Urinary bladder (tissue), 4 donors: ENCODE results near the gene SLC26A11. TPM values are rescaled to one million over a fixed set of nuclear protein-coding genes. Genes with fewer than 3 reads are reported as not detected.

Experiments
- DNase-seq: peaks from one replicate; pipeline ENCODE4 v3.0.0-alpha.2; 2015; ENCODE audit errors: extremely low spot score
- H3K27ac ChIP-seq: one replicate; pipeline ENCODE4 v1.5.1; 2013; ENCODE audit warnings: low read depth, mild to moderate bottlenecking, moderate library complexity
- H3K36me3 ChIP-seq: one replicate; pipeline ENCODE4 v1.6.1; 2013; ENCODE audit warnings: mild to moderate bottlenecking, moderate library complexity; ENCODE audit not compliant: insufficient read depth
- H3K4me1 ChIP-seq: one replicate; pipeline ENCODE4 v1.6.1; 2013; ENCODE audit warnings: mild to moderate bottlenecking, moderate library complexity; ENCODE audit not compliant: insufficient read depth
- H3K4me3 ChIP-seq: one replicate; pipeline ENCODE4 v1.5.1; 2013; ENCODE audit warnings: low read depth, low read length
- WGBS: extraction: QIAGEN DNeasy Blood & Tissue Kit; methylation state at CpG from one replicate; pipeline ENCODE4 v1.1.7; 2013; 5-methylcytosine and 5-hydroxymethylcytosine counted together
- polyA plus RNA-seq: library from polyadenylated mRNA; stranded (reverse); fragments of 200-250 nt; gene quantifications from one replicate; pipeline ENCODE4 v1.2.3, GENCODE V29; 2013
- total RNA-seq: library from RNA; depleted of rRNA; stranded (reverse); fragments of >200 nt; gene quantifications from one replicate; pipeline ENCODE4 v1.2.3, GENCODE V29; 2014
- donor health status: healthy with polysubstance abuse.
- donor health status: healthy.

The SLC26A11 gene
- total RNA-seq (9.2 TPM), polyA plus RNA-seq (14.2 TPM)

DNA sequence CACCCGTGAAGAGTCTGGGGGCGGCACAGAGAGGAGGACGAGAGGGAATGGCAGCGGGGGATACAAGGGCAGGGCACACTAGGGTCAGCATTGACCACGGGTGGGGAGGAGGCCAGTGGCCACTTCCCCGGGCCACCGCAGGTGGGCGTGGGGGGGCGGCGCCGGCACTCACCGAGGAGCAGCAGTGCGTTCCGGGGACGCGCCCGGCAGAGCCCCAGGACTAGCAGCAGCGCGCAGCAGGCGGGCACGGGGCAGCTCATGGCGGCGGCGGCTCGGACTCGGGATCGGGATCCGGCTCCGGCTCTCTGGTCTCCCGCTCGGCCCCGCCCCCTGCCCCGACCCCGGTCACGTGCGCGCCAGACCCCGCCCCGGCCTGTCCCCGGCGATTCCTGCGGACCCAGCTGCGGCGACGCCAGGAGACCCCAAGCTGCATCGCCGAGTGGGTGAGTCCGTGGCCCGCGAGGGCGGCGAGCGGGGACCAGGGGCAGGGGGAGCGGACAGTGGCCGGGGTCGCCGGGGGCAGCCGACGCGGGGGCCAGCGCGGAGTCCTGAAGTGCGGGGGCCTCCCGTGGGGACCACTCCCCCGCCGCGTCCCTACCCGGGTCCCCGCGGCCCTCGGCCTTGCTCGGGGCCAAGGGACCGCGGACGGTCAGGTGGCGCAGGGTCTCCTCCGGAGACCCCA is at the start of gene SLC26A11, which contains the start of gene SGSH:
Gene SLC26A11, plus strand, starts transcription at position 374 of the 682 bp plus-strand sequence. CDS start 1,134 bp downstream, outside the sequence.
Gene SGSH, minus strand, starts transcription at position 280 of the 682 bp plus-strand sequence. Its CDS starts 20 bp downstream, at position 260.
- Histone ChIP-seq H3K36me3 (peaks cover 3% of the 10 kb centered on the region), H3K4me1 (no peaks in the 10 kb centered on the region), H3K27ac (peak within 1 kb of the TSS; percentile 73), H3K4me3 (peak within 1 kb of the TSS; percentile 95)
- DNase-seq, result peak; percentile 32
- under 1% methylated on average over 77 of the region's 77 CpGs for WGBS

DNA sequence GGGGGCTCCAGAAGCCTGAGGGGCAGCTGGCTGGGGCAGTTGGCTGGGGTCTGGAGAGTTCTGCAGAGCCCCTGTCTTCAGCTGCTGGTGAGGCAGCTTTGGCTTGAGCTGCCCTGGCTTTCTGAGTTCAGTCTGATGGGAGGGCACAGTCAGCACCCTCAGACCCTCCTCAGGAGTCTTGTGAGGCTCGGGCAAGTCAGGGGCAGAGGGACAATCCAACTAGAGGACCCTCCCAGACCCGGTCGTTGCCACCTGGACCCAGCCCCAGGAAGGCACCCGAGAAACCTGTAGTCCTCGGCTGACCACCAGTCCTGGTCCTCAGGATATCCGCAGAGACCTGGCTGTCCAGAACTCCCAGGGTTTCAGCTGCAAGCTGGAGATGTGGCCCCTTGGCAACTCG is 48.5 kb upstream of the SLC26A11 start:
- no peak overlapping the region for H3K4me3 ChIP-seq
- 87% methylated on average over 7 of the region's 7 CpGs for WGBS
- H3K27ac ChIP-seq, result no peak overlapping the region
- no peak for DNase-seq
- H3K36me3 ChIP-seq, result no peaks in the 10 kb centered on the region
- H3K4me1 ChIP-seq, result no peaks in the 10 kb centered on the region

DNA sequence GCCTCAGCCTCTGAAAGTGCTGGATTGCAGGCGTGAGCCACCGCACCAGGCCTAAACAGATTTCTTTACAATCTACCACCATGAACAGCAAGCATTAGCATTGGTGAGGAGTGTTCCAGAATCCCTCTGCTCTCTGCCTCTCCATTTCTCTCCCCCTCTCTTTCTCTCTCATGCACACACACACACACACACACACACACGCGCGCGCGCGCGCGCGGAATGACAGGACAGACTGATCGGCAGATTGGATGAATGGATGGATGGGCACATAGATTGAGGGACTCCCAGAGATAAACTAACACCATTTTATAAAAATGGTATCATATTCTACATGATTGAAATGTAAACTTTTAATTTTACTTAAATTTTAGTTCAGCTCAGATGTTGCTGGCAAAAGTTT is 47.1 kb upstream of the SLC26A11 start:
- H3K27ac ChIP-seq, result no peak overlapping the region
- 77% methylated on average over 12 of the region's 12 CpGs for WGBS
- DNase-seq, result no peak
- no peak overlapping the region for H3K4me3 ChIP-seq
- H3K36me3 ChIP-seq, result no peaks in the 10 kb centered on the region
- H3K4me1 ChIP-seq, result no peaks in the 10 kb centered on the region

DNA sequence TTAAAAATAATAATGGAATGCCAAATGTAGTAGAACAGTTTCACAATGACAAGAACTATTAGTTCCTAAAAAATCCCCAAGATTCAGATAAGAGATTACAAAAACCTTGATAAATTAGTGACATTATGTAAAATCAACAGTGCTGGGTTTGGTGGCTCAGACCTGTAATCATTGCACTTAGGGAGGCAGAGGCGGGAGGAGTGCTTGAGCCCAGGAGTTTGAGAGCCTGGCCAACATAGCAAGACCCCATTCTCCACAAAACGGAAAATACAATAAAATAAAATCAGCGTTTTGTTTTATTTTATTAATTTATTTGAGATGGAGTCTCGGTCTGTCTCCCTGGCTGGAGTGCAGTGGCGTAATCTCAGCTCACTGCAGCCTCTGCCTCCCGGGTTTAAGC is 46.3 kb upstream of the SLC26A11 start:
- Histone ChIP-seq H3K27ac (no peak overlapping the region), H3K4me1 (no peaks in the 10 kb centered on the region), H3K4me3 (no peak overlapping the region), H3K36me3 (no peaks in the 10 kb centered on the region)
- no peak for DNase-seq
- WGBS, result 95% methylated on average over 6 of the region's 6 CpGs

DNA sequence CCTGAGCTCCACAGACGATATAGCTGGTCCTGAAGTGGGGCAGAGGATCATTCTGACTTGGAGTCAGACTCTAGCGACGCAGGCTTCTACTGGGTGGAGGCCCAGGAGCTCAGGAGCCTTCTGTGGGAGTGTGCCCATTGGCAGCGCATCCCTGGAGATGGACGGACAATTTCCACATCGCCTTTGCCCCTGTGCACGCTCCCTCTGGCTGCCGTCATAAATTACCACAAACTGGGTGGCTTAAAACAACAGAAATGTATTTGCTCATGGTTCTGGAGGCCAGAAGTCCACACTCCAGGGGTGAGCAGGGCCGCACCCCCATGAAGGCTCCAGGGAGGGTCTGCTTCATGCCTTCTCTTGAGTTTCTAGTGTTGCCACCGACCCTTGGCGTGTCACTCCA is 43.5 kb upstream of the SLC26A11 start:
- Histone ChIP-seq H3K36me3 (peaks cover 2% of the 10 kb centered on the region), H3K27ac (no peak overlapping the region), H3K4me3 (no peak overlapping the region), H3K4me1 (no peaks in the 10 kb centered on the region)
- no peak for DNase-seq
- 94% methylated on average over 11 of the region's 11 CpGs for WGBS

DNA sequence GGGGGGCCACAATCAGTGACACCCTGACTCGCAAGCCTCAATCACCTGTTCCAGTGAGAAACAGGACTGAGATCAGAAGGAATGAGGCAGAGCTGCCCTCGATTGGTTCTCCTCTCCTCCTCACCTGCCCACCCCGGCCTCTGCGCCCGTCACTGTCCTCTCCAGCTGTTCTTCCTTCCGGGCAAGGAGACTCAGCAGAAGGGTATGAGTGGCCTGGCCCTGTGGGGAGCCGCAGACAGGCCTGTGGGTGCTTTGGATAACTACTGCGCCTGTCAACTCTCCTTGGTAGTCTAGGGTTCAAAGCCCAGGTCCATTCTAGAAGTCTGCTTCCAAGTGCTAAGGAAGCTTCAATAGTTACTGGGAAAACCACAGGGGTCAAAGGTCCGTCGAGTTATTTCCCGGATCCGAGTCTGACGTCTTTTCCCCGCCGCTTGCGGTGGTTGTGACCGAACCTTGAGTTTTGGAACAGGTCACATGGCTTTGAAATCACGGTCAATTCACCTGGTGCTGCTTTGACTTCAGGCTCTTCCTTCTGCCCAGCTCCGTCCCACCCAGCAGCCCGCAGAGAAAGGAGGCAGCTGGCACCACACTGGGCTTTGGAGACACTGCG is 42.1 kb upstream of the SLC26A11 start:
- H3K4me3 ChIP-seq, result no peak overlapping the region
- H3K4me1 ChIP-seq, result no peaks in the 10 kb centered on the region
- peaks cover 2% of the 10 kb centered on the region for H3K36me3 ChIP-seq
- DNase-seq, result no peak
- H3K27ac ChIP-seq, result no peak overlapping the region
- WGBS, result 85% methylated on average over 21 of the region's 21 CpGs

DNA sequence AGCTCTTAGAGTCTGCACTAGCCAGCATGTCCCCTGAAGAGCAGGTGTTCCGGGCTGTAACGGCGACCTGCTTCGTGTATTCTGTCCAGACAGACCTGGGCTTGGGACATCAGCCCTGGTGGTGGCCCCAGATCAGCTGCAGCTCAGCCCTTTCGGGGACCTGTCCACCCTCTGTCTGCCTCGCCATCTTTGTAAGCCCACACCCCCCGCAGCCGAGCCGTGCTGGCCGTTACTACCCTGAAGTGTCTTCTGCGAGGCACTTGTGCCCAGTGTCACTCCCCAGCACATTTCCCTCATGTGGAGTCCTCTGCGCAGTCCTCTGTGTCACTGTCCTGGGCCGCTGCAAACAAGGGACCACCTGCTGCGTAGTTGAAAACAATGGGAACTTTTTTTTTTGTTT is 40.0 kb upstream of the SLC26A11 start:
- Histone ChIP-seq H3K4me1 (no peaks in the 10 kb centered on the region), H3K27ac (no peak overlapping the region), H3K36me3 (peaks cover 2% of the 10 kb centered on the region), H3K4me3 (no peak overlapping the region)
- 87% methylated on average over 14 of the region's 14 CpGs for WGBS
- DNase-seq, result no peak

DNA sequence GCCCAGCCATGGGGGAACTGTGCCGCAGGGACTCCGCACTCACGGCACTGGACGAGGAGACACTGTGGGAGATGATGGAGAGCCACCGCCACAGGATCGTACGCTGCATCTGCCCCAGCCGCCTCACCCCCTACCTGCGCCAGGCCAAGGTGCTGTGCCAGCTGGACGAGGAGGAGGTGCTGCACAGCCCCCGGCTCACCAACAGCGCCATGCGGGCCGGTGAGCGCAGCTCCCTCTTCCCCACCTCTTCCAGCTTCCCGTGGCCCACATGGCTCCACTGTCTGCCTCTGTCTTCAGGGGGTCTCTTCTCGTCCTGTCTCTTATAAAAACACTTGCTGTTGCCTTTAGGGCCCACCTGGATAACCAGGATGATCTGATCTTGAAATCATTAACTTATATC is 38.8 kb upstream of the SLC26A11 start:
- 88% methylated on average over 17 of the region's 17 CpGs for WGBS
- H3K4me1 ChIP-seq, result no peaks in the 10 kb centered on the region
- H3K27ac ChIP-seq, result no peak overlapping the region
- peaks cover 2% of the 10 kb centered on the region for H3K36me3 ChIP-seq
- DNase-seq, result no peak
- no peak overlapping the region for H3K4me3 ChIP-seq

DNA sequence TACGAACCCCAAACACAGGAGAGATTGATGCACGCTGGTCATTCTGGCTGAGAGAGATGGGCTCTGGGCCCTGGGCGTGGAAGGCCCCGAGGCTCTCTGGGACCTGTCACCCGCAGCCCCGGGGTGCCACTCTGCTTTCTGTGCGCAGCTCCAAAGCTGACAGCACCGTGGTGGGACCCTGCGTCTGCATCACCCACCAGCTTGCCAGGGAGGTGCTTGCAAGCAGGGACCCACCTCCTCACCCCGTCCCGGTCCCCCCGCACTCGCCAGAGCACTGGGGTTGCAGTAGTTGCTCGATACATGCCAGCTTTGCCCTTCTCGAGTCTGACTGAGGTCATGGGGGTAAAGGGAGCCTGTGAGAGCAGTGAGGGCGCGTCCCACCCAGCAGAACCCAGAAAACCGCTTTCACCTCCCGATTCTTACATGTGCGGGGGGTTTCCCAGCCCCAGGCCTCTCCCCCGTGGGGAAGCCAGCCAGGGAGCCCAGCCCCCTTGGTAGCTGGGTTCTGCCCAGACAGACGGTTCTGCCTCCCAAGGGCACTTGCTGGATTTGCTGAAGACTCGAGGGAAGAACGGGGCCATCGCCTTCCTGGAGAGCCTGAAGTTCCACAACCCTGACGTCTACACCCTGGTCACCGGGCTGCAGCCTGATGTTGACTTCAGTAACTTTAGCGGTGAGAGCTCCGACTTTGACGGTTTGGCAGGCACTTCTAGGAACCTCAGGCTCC is 37.9 kb upstream of the SLC26A11 start:
- no peak overlapping the region for H3K4me3 ChIP-seq
- H3K27ac ChIP-seq, result no peak overlapping the region
- no peaks in the 10 kb centered on the region for H3K4me1 ChIP-seq
- 86% methylated on average over 30 of the region's 30 CpGs for WGBS
- peaks cover 2% of the 10 kb centered on the region for H3K36me3 ChIP-seq
- DNase-seq, result no peak

DNA sequence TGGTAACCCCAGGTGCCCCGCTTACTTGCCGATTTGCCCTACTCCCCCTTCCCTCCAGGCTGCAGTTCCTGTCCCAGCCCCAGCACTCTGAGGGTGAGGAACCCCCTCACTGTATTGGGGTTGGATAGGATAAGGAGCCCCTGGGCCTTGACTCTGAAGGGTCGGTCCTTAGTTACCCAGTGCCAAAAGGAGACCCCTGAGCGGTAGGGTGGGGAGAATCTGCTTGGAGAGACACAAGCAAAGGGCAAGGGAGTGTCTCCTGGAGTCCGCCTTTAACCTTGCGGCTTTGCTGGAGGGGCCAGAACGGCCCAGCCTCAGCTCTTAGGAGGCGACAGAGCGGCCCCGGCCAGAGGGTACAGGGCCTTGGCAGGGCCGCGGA is 37.4 kb upstream of the SLC26A11 start:
- no peak overlapping the region for H3K4me3 ChIP-seq
- no peaks in the 10 kb centered on the region for H3K4me1 ChIP-seq
- DNase-seq, result no peak
- H3K36me3 ChIP-seq, result peaks cover 2% of the 10 kb centered on the region
- 95% methylated on average over 12 of the region's 12 CpGs for WGBS
- no peak overlapping the region for H3K27ac ChIP-seq

DNA sequence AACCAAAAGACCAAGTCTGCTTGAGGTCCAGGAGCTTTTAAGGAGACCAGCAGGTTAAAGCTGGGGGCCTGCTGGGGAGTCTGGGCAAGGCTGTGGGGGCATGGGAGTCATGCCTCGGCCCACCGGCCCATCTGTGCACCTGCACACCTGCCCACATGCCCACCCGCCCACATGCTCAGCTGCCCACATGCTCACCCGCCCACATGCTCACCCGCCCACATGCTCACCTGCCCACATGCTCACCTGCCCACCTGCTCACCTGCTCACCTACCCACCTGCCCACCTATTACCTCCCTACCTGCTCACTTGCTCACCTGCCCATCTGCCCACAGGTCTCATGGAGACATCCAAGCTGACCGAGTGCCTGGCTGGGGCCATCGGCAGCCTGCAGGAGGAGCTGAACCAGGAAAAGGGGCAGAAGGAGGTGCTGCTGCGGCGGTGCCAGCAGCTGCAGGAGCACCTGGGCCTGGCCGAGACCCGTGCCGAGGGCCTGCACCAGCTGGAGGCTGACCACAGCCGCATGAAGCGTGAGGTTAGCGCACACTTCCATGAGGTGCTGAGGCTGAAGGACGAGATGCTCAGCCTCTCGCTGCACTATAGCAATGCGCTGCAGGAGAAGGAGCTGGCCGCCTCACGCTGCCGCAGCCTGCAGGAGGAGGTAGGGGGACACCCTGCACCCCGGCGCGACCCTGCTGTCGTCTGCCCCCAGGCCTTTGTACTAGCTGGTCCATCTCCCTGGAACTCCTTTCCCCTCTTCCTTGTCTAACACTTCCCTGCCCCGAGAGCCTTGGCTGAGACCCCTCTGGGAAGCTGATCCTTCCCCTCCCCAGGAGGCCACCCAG is 36.4 kb upstream of the SLC26A11 start:
- peaks cover 2% of the 10 kb centered on the region for H3K36me3 ChIP-seq
- DNase-seq, result no peak
- no peak overlapping the region for H3K27ac ChIP-seq
- no peak overlapping the region for H3K4me3 ChIP-seq
- no peaks in the 10 kb centered on the region for H3K4me1 ChIP-seq
- 82% methylated on average over 26 of the region's 26 CpGs for WGBS

DNA sequence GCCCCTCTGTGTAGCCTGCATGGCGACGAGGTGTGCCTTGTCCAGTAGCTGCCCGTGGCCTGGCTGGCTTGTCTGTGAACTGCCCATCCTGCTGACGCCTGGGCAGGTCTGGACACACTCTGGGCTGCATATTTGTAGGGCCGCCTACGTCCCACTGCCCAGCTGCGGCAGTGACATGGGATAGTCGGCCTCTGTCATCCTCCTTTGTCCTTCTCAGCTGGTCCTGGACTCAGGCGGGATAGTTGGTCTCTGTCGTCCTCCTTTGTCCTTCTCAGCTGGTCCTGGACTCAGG is 35.9 kb upstream of the SLC26A11 start:
- no peak overlapping the region for H3K27ac ChIP-seq
- WGBS, result 71% methylated on average over 10 of the region's 10 CpGs

DNA sequence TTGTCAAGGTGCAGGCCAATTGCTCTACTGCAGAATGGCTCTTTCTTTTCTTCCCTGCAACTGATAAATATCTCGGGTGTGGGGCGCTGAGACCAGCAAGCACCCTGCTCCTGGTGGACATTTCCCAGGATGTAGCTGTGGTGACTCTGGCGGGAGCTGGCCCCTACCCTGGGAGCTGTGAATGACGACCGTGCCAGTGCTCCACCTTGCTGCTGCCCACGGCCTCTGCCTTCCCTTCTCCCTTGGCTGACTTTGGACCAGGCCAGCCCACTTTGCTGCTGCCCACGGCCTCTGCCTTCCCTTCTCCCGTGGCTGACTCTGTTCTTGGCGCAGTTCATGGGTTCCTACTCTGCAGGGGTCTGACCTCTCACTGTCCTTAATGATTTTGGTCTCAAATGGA is 34.3 kb upstream of the SLC26A11 start:
- Histone ChIP-seq H3K36me3 (peaks cover 2% of the 10 kb centered on the region), H3K4me1 (no peaks in the 10 kb centered on the region), H3K4me3 (no peak overlapping the region), H3K27ac (no peak overlapping the region)
- WGBS, result 87% methylated on average over 9 of the region's 9 CpGs
- DNase-seq, result no peak

More for the DNA sequence above, 35.9 kb upstream of the SLC26A11 start:
- no peaks in the 10 kb centered on the region for H3K4me1 ChIP-seq
- H3K36me3 ChIP-seq, result peaks cover 2% of the 10 kb centered on the region
- DNase-seq, result no peak
- H3K4me3 ChIP-seq, result no peak overlapping the region
